Prostate gland (tissue), 2 donors: Measurements from ENCODE around the gene SGK1. TPM values are rescaled to one million over a fixed set of nuclear protein-coding genes. Genes with fewer than 3 reads are reported as not detected.

ENCODE experiments used
- DNase-seq: peaks from one replicate; pipeline ENCODE4 v3.0.0-alpha.2; 2019; ENCODE audit warnings: low spot score
- H3K27ac ChIP-seq, 2 donors: fragments of 200-600 bp; sonication (generic); 2 replicates each; pipeline ENCODE4 v1.5.1; 2017 to 2019
- H3K27me3 ChIP-seq: fragments of 200-600 bp; sonication (generic); replicated peaks from 2 replicates; pipeline ENCODE4 v1.5.1; 2019; ENCODE audit not compliant: insufficient read depth
- H3K36me3 ChIP-seq, 2 donors: fragments of 200-600 bp; sonication (generic); 1 replicate in 1 of 2; 2 replicates in 1 of 2; pipeline versions ENCODE4 v1.5.1 to v1.8.1; 2017 to 2019
- H3K4me1 ChIP-seq: fragments of 200-600 bp; sonication (generic); replicated peaks from 2 replicates; pipeline ENCODE4 v1.5.1; 2019
- H3K4me3 ChIP-seq, 2 donors: fragments of 200-600 bp; sonication (generic); 2 replicates each; pipeline ENCODE4 v1.5.1; 2017 to 2019
- H3K9me3 ChIP-seq: fragments of 200-600 bp; sonication (generic); 2 replicates; pipeline ENCODE4 v1.5.1; 2017
- CTCF ChIP-seq, 4 experiments: fragments of 200-600 bp in 2 of 4; fragments of 450-650 bp in 2 of 4; sonication (generic) in 2 of 4; IDR thresholded peaks; 1 replicate in 3 of 4; 2 replicates in 1 of 4; pipeline ENCODE4 v1.5.1; 2016 to 2019; ENCODE audit warnings: antibody characterized with exemption in 4 of 4, mild to moderate bottlenecking in 2 of 4, moderate library complexity in 2 of 4
- POLR2A ChIP-seq: fragments of 450-650 bp; IDR thresholded peaks from one replicate; pipeline ENCODE4 v1.6.1; 2016; ENCODE audit warnings: antibody characterized with exemption, mild to moderate bottlenecking
- POLR2AphosphoS5 ChIP-seq: sonication (generic); formaldehyde crosslinking; IDR thresholded peaks from one replicate; pipeline ENCODE4 v1.6.1; 2017; ENCODE audit warnings: antibody characterized with exemption
- WGBS: methylation state at CpG from one replicate; pipeline ENCODE4 v1.1.5; 2018; 5-methylcytosine and 5-hydroxymethylcytosine counted together
- intact Hi-C: fragments of 100-400 bp; cut with DNase I; formaldehyde crosslinking; loops from one replicate; pipeline ENCODE4 v1.14.2; 2022
- total RNA-seq, 2 donors: library from RNA; depleted of rRNA; stranded (reverse); fragments of >200 nt; gene quantifications; one replicate each; pipeline ENCODE4 v1.1.0, GENCODE V29; 2016

The SGK1 gene
- total RNA-seq, 2 donors from 2014 or later: 243 to 260 TPM

GRCh38 chr6:134132494-134133141, 185.3 kb downstream of the SGK1 start:
- no peaks in the 10 kb centered on the region for H3K4me1 ChIP-seq
- intact Hi-C loops: no loop called here
- H3K27ac ChIP-seq: no peak overlapping the region
- H3K27me3 ChIP-seq: no peaks in the 10 kb centered on the region
- no peaks in the 10 kb centered on the region for H3K36me3 ChIP-seq
- no peak for TF ChIP-seq POLR2AphosphoS5
- no peak for TF ChIP-seq CTCF (IDR thresholded peaks at IDR 0.05)
- TF ChIP-seq POLR2A: no peak
- DNase-seq: no peak
- H3K4me3 ChIP-seq: no peak overlapping the region
- no peaks in the 10 kb centered on the region for H3K9me3 ChIP-seq
- 76% methylated on average over 3 of the region's 3 CpGs for WGBS

GRCh38 chr6:134131530-134132139, 186.3 kb downstream of the SGK1 start:
- no peaks in the 10 kb centered on the region for H3K4me1 ChIP-seq
- intact Hi-C loops: no loop called here
- TF ChIP-seq POLR2A (no peak), CTCF (IDR thresholded peaks at IDR 0.05) (no peak), POLR2AphosphoS5 (no peak)
- H3K27me3 ChIP-seq: no peaks in the 10 kb centered on the region
- H3K27ac ChIP-seq: no peak overlapping the region
- H3K9me3 ChIP-seq: no peaks in the 10 kb centered on the region
- H3K36me3 ChIP-seq: no peaks in the 10 kb centered on the region
- 90% methylated on average over 4 of the region's 4 CpGs for WGBS
- H3K4me3 ChIP-seq: no peak overlapping the region
- no peak for DNase-seq

- H3K27ac ChIP-seq: no peak overlapping the region
- no peaks in the 10 kb centered on the region for H3K36me3 ChIP-seq
- intact Hi-C loops: no loop called here
- no peak overlapping the region for H3K4me3 ChIP-seq
- DNase-seq: no peak
- no peaks in the 10 kb centered on the region for H3K9me3 ChIP-seq
- no peaks in the 10 kb centered on the region for H3K4me1 ChIP-seq
- TF ChIP-seq POLR2A (no peak), POLR2AphosphoS5 (no peak), CTCF (IDR thresholded peaks at IDR 0.05) (no peak)
- H3K27me3 ChIP-seq: no peaks in the 10 kb centered on the region
- WGBS: 39% methylated on average over 1 of the region's 1 CpG
Observed at GRCh38 chr6:134128146-134128545, 189.8 kb downstream of the SGK1 start.

- DNase-seq: peak; percentile 37
- intact Hi-C loops: no loop called here
- WGBS: 5% methylated on average over 5 of the region's 5 CpGs
Observed at GRCh38 chr6:134123666-134124208, 194.2 kb downstream of the SGK1 start.

More at GRCh38 chr6:134123666-134124208, 194.2 kb downstream of the SGK1 start:
- no peak overlapping the region for H3K27ac ChIP-seq
- TF ChIP-seq POLR2A (no peak), CTCF (IDR thresholded peaks at IDR 0.05) (peak; percentile 27 to 77 (median 68))
- H3K9me3 ChIP-seq: no peaks in the 10 kb centered on the region
- H3K27me3 ChIP-seq: no peaks in the 10 kb centered on the region
- no peaks in the 10 kb centered on the region for H3K36me3 ChIP-seq
- no peaks in the 10 kb centered on the region for H3K4me1 ChIP-seq
- no peak overlapping the region for H3K4me3 ChIP-seq
